ENCODE measurements around the gene HEPACAM. TPM values are rescaled to one million over a fixed set of nuclear protein-coding genes. Genes with fewer than 3 reads are reported as not detected.

HEPACAM gene
- total RNA-seq, 1 donor from 2014 or later: not detected

DNA sequence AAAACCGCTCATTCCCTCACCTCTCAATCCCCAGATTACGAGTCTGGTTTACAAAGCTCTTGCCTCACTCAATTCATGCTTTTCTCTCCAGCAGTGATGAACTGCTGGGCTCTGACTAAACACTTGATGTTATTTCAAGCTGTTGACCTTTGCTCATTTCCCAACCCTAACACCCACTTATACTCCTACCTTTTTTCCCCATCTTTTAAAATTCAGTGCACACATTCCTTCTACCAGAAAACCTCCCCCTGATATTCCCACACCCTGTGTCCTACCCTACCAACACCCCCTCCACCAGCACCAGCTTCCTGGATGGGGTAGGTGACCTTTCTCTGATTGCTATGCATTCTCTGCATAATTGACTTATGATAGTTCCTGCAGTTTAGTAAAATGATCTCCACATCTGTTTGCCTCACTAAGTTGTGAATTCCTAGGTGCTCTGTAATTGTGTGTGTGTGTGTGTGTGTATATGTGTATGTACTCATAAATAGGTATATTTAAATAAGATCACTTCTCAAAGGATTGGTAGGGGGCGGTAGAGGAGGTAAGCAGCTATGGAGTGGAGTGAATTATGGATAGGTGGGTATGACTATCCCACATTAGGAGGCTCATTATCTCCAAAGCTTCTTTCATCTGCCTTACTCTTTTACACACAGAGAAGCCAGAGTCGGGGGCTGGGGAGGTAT lies 842 bp downstream of the HEPACAM start:
- no peaks in the 10 kb centered on the region for H3K36me3 ChIP-seq
- H3K27me3 ChIP-seq (ENCODE audit: low read depth): peaks cover 5% of the 10 kb centered on the region
- H3K4me1 ChIP-seq: no peaks in the 10 kb centered on the region
- ATAC-seq (no peak), DNase-seq (no peak)
- intact Hi-C loops (cut with DNase I): no loop called here
- H3K9me3 ChIP-seq: no peaks in the 10 kb centered on the region
- H3K27ac ChIP-seq: no peak overlapping the region
- TF ChIP-seq, protein P1, sequence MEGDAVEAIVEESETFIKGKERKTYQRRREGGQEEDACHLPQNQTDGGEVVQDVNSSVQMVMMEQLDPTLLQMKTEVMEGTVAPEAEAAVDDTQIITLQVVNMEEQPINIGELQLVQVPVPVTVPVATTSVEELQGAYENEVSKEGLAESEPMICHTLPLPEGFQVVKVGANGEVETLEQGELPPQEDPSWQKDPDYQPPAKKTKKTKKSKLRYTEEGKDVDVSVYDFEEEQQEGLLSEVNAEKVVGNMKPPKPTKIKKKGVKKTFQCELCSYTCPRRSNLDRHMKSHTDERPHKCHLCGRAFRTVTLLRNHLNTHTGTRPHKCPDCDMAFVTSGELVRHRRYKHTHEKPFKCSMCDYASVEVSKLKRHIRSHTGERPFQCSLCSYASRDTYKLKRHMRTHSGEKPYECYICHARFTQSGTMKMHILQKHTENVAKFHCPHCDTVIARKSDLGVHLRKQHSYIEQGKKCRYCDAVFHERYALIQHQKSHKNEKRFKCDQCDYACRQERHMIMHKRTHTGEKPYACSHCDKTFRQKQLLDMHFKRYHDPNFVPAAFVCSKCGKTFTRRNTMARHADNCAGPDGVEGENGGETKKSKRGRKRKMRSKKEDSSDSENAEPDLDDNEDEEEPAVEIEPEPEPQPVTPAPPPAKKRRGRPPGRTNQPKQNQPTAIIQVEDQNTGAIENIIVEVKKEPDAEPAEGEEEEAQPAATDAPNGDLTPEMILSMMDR (IDR thresholded peaks at IDR 0.05): no peak
- H3K4me3 ChIP-seq: no peak overlapping the region

DNA sequence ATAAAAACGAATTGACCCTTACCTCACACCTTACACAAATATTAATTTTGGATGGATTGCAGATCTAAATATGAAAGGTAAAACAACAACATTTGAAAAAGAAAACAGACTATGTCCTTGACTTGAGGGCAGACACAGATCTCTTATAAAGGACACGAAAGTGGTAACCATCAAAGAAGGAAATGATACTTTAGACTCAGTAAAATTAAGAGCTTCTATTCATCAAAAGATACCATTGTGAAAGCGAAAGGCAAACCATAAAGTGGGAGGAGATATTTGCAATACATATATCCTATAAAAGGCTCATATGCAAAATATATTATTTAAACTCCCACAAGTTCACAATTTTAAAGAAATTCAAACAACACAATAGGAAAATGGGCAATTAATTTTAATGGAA lies 5.0 kb downstream of the HEPACAM start:
- H3K27ac ChIP-seq: no peak overlapping the region
- H3K36me3 ChIP-seq: no peaks in the 10 kb centered on the region
- H3K4me3 ChIP-seq: no peak overlapping the region
- no peak for ATAC-seq
- intact Hi-C loops (cut with DNase I): no loop called here
- H3K4me1 ChIP-seq: no peaks in the 10 kb centered on the region
- no peaks in the 10 kb centered on the region for H3K27me3 ChIP-seq (ENCODE audit: low read depth)
- no peaks in the 10 kb centered on the region for H3K9me3 ChIP-seq
- TF ChIP-seq, protein P1 (IDR thresholded peaks at IDR 0.05): no peak
- no peak for DNase-seq

DNA sequence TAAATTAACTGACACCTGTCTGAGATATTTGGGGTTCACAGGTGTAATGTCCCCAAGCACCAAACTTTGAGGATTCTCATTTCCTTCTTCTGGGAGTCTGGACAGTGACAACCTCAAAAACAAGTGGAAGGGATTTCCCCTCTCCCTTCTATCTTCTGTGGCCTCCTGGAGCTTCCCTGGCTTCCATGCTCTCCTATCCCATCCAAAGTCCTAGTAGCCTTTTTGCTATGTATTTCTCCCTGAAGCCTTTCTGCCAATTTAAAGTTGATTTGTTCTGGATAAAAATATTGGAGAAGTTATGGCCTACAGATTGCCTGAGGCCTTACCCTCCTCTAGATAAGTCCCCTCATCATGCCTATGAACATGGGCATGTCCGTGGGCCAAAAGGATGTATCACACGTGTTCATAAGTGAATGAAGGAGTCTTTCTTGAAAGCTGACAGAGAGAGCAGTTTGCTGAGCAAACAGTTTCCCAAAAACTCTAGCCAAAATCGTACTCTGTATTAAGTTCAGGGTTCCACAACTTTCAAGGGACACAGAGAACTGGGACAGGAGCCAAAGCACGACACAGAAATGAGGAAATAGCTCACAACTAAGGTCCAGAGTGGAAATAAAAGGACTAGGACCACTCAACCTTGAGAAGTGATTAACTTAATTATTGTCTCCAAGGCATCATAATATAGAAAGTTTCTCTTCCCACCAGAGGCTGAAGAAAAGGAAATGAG lies 6.7 kb downstream of the HEPACAM start:
- Histone ChIP-seq H3K9me3 (no peaks in the 10 kb centered on the region), H3K27me3 (ENCODE audit: low read depth) (no peaks in the 10 kb centered on the region), H3K4me3 (no peak overlapping the region), H3K4me1 (no peaks in the 10 kb centered on the region), H3K36me3 (no peaks in the 10 kb centered on the region), H3K27ac (no peak overlapping the region)
- intact Hi-C loops (cut with DNase I): no loop called here
- TF ChIP-seq, protein P1 (IDR thresholded peaks at IDR 0.05): no peak
- no peak for ATAC-seq
- DNase-seq: no peak

DNA sequence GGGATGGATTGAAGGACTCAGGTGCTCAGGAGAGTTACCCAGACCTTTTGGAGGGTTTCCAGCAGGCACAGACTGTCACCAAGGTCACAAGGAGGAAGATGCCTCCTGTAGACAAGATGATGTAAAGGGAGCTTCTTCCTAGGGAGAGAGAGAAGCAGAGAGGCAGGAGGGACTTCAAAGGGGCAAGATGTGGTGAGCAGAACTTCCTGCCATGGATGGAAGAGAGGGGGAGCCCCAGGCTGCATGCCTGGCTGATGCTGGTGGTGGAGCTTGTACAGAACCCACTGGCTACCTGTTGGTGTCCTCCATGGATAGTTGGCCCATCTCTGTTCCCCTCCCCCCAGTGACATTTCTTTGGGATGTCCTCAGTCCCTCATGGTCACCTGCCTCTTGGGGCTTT lies 12.6 kb downstream of the HEPACAM start:
- no peak overlapping the region for H3K27ac ChIP-seq
- TF ChIP-seq, protein P1 (IDR thresholded peaks at IDR 0.05): no peak
- DNase-seq: no peak
- H3K4me1 ChIP-seq: peaks cover 3% of the 10 kb centered on the region
- H3K27me3 ChIP-seq (ENCODE audit: low read depth): peaks cover 14% of the 10 kb centered on the region
- no peaks in the 10 kb centered on the region for H3K36me3 ChIP-seq
- intact Hi-C loops (cut with DNase I): no loop called here
- no peaks in the 10 kb centered on the region for H3K9me3 ChIP-seq
- no peak for ATAC-seq
- H3K4me3 ChIP-seq: no peak overlapping the region

DNA sequence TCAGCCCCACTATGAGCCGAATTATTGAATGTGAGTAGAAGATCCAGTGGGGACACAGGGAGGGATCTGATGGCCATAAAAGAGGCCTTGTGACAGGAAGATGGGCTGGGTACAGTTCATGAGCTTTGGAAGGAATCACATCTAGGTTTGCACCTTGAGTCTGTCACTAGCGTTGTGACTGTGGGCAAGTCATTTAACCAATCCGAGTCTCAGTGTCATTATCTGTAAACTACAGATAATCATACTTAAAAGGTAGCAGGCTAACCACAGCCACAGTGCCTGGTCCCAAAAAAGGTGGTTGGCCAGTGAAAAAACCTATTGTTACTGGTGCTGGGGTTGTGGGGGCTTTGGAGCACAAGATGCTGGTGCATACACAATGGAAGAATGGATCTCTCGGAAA lies 13.0 kb downstream of the HEPACAM start:
- Histone ChIP-seq H3K4me1 (peaks cover 3% of the 10 kb centered on the region), H3K36me3 (no peaks in the 10 kb centered on the region), H3K4me3 (no peak overlapping the region), H3K9me3 (no peaks in the 10 kb centered on the region), H3K27me3 (ENCODE audit: low read depth) (peaks cover 14% of the 10 kb centered on the region), H3K27ac (no peak overlapping the region)
- TF ChIP-seq, protein P1 (IDR thresholded peaks at IDR 0.05): no peak
- DNase-seq (no peak), ATAC-seq (no peak)
- intact Hi-C loops (cut with DNase I): no loop called here
